Bone marrow (tissue), 2 donors: ENCODE data around the gene RIOK3.
"Not testable (repeated sequence)": the region's sequence is repeated elsewhere in the genome, so short reads cannot be mapped to it uniquely, and the experiment has no call there.

ENCODE experiments used
- DNase-seq, 2 donors: peaks; one replicate each; lab custom pipeline; 2025; lab: John Stamatoyannopoulos, UW

The RIOK3 gene

DNA sequence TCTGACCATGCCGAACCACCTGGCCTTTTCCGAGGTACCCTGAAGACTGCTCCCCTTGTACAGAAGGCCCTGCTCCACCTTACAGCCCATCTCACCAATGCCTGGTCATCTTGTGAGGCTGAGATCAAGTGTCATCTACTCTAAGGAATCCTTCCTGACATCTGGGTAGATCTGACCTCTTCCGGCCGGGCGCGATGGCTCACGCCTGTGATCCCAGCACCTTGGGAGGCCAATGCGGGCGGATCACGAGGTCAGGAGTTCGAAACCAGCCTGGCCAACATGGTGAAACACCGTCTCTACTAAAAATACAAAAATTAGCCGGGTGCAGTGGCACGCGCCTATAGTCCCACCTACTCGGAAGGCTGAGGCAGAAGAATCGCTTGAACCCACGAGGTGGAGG is 2.1 kb upstream of the RIOK3 start:
- DNase-seq: no peak

DNA sequence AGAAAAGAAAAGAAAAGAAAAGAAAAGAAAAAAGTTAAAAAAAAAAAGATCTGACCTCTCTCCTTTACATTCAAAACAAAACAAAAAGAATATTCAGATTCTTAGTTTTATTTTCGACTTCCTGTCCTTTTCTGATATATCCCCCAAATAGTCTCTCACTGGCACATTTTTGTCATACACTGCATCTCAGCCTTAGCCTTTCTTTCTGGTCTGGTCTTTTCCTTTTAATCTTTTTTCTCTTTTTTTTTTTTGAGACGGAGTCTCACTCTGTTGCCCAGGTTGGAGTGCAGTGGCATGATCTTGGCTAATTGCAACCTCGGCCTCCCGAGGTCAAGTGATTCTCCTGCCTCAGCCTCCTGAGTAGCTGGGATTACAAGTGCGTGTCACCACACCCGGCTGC is 1.6 kb upstream of the RIOK3 start:
- no peak for DNase-seq

- no peak for DNase-seq
These were observed 750 bp upstream of the RIOK3 start for GRCh38 chr18:23452347-23452727.

- no peak for DNase-seq
These were observed 582 bp downstream of the RIOK3 start for GRCh38 chr18:23453680-23454058.

DNA sequence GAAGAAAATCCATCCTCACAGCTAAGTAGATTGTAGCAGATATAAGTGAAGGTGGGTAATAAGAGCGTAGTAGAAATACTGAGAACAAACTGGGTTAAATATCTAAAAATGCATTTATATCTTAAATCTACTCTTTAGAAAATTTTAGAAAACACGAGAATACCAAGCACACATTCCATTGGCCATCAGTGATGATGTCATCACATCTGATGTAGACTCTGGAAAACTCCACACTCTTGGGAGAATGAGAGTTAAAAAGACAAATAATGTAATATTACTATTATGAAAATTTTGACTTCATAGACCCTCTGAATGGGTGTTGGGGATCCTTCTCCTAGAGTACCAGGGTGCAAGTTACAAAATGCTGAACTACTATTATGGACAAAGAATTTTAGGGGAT is 3.7 kb downstream of the RIOK3 start:
- DNase-seq: no peak

DNA sequence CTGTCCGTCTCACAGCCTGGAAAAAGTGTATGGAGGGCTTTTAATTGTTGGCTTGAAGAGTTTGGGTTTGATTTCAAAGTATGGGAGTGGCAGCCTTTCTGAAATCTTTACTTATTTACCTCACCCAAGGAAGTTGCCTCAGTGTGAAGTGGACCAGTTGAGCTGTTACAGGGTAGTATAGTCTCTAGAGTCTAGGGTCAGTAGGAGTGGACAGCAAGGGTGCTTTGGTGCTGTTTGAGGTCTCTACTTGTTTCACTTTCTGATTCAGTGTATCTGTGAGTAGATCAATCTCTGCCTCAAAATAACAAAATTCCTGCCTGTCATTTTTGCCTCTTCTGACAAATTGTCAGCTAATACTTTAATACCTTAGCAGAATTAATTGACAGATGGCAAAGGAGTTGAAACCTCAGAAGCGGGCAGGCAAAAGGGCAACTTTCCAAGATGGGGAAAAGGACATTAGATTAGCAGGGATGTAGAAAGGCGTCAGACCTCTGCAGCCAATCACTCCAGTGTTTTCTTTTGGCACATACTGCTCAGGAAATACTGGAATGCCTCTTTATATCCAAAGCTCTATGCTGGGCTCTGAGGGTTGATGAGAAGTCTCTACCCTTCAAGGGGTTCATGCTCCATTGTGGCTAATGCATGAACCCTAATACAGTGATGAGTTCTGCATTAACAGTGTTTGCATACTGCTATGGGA is 5.9 kb downstream of the RIOK3 start:
- DNase-seq: no peak

DNA sequence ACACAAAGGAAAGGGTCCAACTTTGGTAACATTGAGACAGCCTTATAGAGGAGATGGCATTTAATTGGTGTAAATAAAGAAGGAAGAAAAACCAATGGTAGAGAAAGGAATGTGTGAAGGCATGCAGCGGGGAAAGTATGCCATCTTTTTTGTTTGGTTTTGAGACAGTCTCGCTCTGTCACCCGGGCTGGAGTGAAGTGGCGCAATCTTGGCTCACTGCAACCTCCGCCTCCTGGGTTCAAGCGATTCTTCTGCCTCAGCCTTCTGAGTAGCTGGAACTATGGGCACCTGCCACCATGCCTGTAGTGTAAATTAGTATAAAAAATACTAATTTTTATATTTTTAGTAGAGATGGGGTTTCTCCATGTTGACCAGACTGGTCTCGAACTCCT is 6.4 kb downstream of the RIOK3 start:
- DNase-seq: no peak

- DNase-seq: no peak
These were observed 7.5 kb downstream of the RIOK3 start for GRCh38 chr18:23460285-23461273.

GRCh38 chr18:23462876-23463275 is 9.8 kb downstream of the RIOK3 start:
- no peak for DNase-seq

DNA sequence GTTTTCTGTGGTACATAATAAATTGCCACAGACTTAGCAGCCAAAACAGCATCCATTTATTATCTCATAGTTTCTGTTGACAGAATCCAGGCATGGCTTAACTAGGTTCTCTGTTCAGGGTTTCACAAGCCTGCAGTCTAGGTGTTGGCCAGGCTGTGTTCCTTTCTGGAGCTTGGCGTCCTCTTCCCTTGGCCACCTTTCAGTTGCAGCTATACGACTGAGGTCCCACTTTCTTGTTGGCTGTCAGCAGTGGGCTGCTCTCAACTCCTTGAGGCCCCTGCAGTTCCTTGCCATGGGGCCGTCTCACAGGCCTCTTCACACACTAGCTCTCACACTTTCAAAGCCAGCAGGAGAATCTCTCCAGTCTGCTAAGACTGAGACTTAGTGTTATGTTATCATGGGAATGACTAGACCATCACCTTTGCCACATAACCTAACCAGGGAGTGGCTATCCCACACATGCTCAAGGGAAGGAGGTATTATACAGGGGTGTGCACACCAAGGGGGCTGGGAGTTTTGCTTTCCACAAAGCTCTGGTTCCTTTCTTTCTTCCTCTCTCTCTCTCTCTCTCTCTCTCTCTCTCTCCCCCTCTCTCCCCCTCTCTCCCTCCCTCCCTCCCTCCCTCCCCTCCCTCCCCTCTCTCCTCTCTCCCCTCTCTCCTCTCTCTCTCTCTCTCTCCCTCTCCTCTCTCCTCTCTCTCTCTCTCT is 15.8 kb downstream of the RIOK3 start:
- DNase-seq: no peak

DNA sequence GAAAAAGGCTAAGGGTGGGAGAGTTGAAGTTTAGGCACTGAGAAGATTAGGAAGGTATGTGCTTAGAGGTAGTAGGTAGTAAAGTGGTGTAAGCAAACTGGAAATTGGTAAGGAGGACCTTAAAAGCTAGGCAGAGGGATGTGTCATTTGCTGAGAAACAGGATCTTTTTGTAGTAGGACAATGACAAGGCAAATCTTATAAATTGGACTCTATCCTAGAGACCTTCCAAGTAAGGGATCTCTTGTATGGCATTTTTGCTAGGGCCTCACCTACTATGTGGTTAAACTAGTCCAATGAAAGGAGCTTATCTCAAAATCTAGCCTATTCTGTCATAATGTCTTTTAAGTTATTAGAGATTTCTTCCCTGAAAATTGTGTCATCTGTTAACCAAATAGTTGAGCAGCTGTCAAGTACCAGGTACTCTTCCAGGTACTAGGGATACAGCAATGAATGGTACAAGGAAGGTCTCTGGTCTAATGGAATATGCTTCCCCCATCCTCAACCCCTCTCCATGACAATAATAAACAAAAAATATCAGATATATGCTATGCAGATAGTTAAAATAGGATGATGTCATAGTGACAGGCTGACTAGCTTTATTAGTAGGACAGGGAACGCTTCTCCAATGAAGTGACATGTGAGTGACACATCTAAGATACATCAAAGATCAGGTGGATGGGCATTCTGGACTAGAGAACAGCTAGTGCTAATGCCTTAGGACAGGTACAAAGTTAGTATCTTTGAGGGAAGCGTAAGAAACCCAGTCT is 17.7 kb downstream of the RIOK3 start:
- DNase-seq: no peak

DNA sequence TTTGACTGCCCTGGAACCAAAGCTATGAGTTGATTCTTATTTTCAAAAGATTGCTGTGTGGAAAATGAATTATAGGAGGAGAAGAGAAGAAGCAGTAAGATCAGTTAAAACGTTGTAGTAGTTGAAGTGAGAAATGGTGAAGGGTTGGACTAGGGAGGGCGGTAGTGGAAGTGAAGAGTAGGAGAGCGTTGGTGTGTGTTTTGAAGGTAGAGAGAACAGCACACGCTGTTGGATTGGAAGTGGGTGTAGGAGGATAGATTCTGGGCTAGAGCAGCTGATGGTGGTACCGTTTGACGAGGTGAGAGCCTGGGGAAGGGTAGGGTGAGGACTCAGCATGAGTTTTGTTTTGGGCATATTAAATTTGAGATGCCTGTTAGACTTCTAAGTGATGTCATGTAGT is 18.4 kb downstream of the RIOK3 start:
- no peak for DNase-seq

- peak in 1 of 2 donors; percentile 82 for DNase-seq
These were observed 26.9 kb downstream of the RIOK3 start for GRCh38 chr18:23479829-23480505.

GRCh38 chr18:23484561-23485182 is 31.6 kb downstream of the RIOK3 start:
- DNase-seq: no peak

DNA sequence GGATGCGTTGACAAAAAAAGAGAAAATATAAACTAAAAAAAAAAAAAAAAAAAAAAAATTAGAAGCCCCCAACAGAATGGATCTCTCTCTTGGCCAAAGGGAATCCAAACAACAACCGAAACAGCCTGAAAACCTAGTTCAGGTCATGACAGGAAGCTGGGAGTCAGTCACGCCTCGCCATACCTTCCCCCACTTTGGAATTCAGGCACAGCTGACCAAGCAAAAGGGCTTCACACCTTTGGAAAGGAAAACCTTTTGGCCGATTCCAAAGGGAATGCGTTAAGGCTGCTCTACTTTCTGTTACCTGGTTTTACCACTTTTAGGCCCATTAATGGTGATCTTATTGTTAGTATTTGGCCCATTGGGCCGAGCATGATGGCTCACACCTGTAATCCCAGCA is 32.3 kb downstream of the RIOK3 start:
- DNase-seq: no peak

GRCh38 chr18:23487738-23488570 is 34.9 kb downstream of the RIOK3 start:
- DNase-seq: peak; percentile 17 to 92

DNA sequence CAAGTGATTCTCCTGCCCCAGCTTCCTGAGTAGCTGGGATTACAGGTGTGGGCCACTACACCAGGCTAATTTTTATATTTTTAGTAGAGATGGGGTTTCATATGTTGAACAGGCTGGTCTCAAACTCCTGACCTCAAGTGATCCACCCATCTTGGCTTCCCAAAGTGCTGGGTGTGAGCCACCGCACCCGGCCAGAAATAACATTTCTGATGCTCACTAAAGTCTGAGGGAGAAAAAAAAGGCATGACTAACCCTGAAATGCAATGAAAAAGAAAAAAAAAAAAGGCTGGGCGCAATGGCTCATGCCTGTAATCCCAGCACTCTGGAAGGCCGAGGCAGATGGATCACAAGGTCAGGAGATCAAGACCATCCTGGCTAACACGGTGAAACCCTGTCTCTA is 36.5 kb downstream of the RIOK3 start:
- not testable (repeated sequence) for DNase-seq

- no peak for DNase-seq
These were observed 40.6 kb downstream of the RIOK3 start for GRCh38 chr18:23493654-23494053.

GRCh38 chr18:23494992-23495391 is 41.9 kb downstream of the RIOK3 start:
- DNase-seq: no peak
